GM19240 (cell line): Measurements from ENCODE around the gene PAQR4.

Source experiments
- DNase-seq: peaks from one replicate; pipeline ENCODE4 v3.0.0; 2011; ENCODE audit warnings: low spot score; ENCODE audit not compliant: insufficient read length

The PAQR4 gene

GRCh38 chr16:2964475-2965336, 4.4 kb upstream of the PAQR4 start:
- DNase-seq = no peak

- no peak for DNase-seq
Observed at GRCh38 chr16:2966043-2966807, 2.9 kb upstream of the PAQR4 start.

- no peak for DNase-seq
Observed at GRCh38 chr16:2966808-2967191, 2.3 kb upstream of the PAQR4 start.

GRCh38 chr16:2967211-2967631, 1.9 kb upstream of the PAQR4 start:
- no peak for DNase-seq

- DNase-seq = no peak
Observed at GRCh38 chr16:2967721-2968161, 1.4 kb upstream of the PAQR4 start.

GRCh38 chr16:2968368-2968737, 795 bp upstream of the PAQR4 start:
- DNase-seq = no peak

GRCh38 chr16:2969545-2970521, 685 bp downstream of the PAQR4 start:
- peak; percentile 70 for DNase-seq

GRCh38 chr16:2970563-2970962, 1.4 kb downstream of the PAQR4 start:
- no peak for DNase-seq

- no peak for DNase-seq
Observed at GRCh38 chr16:2971134-2971984, 2.2 kb downstream of the PAQR4 start.

GRCh38 chr16:2971985-2972784, 3.0 kb downstream of the PAQR4 start:
- DNase-seq = no peak

- no peak for DNase-seq
Observed at GRCh38 chr16:2973093-2973492, 3.9 kb downstream of the PAQR4 start.

GRCh38 chr16:2973605-2974318, 4.6 kb downstream of the PAQR4 start:
- DNase-seq = no peak

GRCh38 chr16:2974319-2975056, 5.3 kb downstream of the PAQR4 start:
- DNase-seq = no peak

- no peak for DNase-seq
Observed at GRCh38 chr16:2975161-2975795, 6.1 kb downstream of the PAQR4 start.

- no peak for DNase-seq
Observed at GRCh38 chr16:2976201-2976600, 7.1 kb downstream of the PAQR4 start.

- no peak for DNase-seq
Observed at GRCh38 chr16:2976673-2977072, 7.5 kb downstream of the PAQR4 start.

GRCh38 chr16:2977440-2977839, 8.3 kb downstream of the PAQR4 start:
- DNase-seq = no peak
